Ishikawa (cell line): ENCODE results near the gene FHIT.

Experiments used
- CEBPB ChIP-seq: IDR thresholded peaks from 2 replicates; pipeline ENCODE4 v1.6.1; 2012
- CREB1 ChIP-seq: IDR thresholded peaks from 2 replicates; pipeline ENCODE4 v1.6.1; 2012; ENCODE audit warnings: low read depth
- EGR1 ChIP-seq: IDR thresholded peaks from 2 replicates; pipeline ENCODE4 v1.6.1; 2012
- EP300 ChIP-seq: IDR thresholded peaks from 2 replicates; pipeline ENCODE4 v1.6.1; 2012; ENCODE audit warnings: borderline replicate concordance
- FOXM1 ChIP-seq: IDR thresholded peaks from 2 replicates; pipeline ENCODE4 v1.6.1; 2012; ENCODE audit warnings: low read depth, borderline replicate concordance
- MAX ChIP-seq: IDR thresholded peaks from 2 replicates; pipeline ENCODE4 v1.6.1; 2012
- NFIC ChIP-seq: IDR thresholded peaks from 2 replicates; pipeline ENCODE4 v1.6.1; 2012
- RAD21 ChIP-seq: IDR thresholded peaks from 2 replicates; pipeline ENCODE4 v1.6.1; 2012; ENCODE audit warnings: low read depth
- REST ChIP-seq: IDR thresholded peaks from 2 replicates; pipeline ENCODE4 v1.6.1; 2012; ENCODE audit warnings: low read depth, mild to moderate bottlenecking
- TAF1 ChIP-seq: IDR thresholded peaks from 2 replicates; pipeline ENCODE4 v1.6.1; 2012; ENCODE audit warnings: low read depth, mild to moderate bottlenecking
- TCF12 ChIP-seq: IDR thresholded peaks from 2 replicates; pipeline ENCODE4 v1.6.1; 2012; ENCODE audit warnings: low read depth
- TEAD4 ChIP-seq: IDR thresholded peaks from 2 replicates; pipeline ENCODE4 v1.6.1; 2012
- YY1 ChIP-seq: IDR thresholded peaks from 2 replicates; pipeline ENCODE4 v1.6.1; 2012; ENCODE audit warnings: low read depth
- ZBTB7A ChIP-seq: IDR thresholded peaks from 2 replicates; pipeline ENCODE4 v1.6.1; 2012; ENCODE audit warnings: low read depth
- TF ChIP-seq, protein P1 (sequence below): IDR thresholded peaks from 2 replicates; pipeline ENCODE4 v1.6.1; 2012

FHIT gene

GRCh38 chr3:59980576-59980975 lies 1270.7 kb downstream of the FHIT start:
- TF ChIP-seq YY1 = no peak
- no peak for TF ChIP-seq TEAD4
- no peak for TF ChIP-seq TCF12
- TF ChIP-seq FOXM1 = no peak
- no peak for TF ChIP-seq ZBTB7A
- TF ChIP-seq CEBPB = no peak
- TF ChIP-seq CREB1 = no peak
- TF ChIP-seq NFIC = no peak
- TF ChIP-seq, protein P1, sequence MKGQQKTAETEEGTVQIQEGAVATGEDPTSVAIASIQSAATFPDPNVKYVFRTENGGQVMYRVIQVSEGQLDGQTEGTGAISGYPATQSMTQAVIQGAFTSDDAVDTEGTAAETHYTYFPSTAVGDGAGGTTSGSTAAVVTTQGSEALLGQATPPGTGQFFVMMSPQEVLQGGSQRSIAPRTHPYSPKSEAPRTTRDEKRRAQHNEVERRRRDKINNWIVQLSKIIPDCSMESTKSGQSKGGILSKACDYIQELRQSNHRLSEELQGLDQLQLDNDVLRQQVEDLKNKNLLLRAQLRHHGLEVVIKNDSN = no peak
- TF ChIP-seq EP300 = no peak
- TF ChIP-seq REST = no peak
- no peak for TF ChIP-seq TAF1
- no peak for TF ChIP-seq MAX
- TF ChIP-seq EGR1 = no peak
- TF ChIP-seq RAD21 = no peak

- TF ChIP-seq RAD21 (no peak), CREB1 (no peak), CEBPB (no peak), REST (no peak), EP300 (no peak), TCF12 (no peak)
These were observed 1271.7 kb downstream of the FHIT start for GRCh38 chr3:59979542-59979941.

DNA sequence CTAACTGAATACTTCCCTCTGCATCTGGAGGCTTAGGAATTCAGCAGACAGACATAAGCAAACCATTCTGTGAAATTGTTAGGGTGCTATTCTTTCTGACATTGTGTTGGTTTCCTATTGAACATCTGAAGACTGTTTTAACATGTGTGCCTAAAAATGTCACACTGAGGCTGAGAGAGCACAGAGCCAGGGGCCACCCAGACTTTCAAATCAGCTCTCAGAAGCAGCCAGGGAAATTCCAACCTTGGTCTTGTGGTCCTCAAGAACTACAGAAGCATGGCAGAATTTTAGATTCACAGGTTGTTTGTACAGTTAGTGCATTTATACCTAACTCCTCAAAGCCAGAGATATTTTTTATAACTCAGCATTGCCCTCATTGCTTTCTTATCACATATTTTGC lies 1272.3 kb downstream of the FHIT start:
- no peak for TF ChIP-seq TCF12
- no peak for TF ChIP-seq REST
- TF ChIP-seq FOXM1 = no peak
- no peak for TF ChIP-seq CEBPB
- TF ChIP-seq, protein P1 = no peak
- no peak for TF ChIP-seq MAX
- no peak for TF ChIP-seq EGR1
- TF ChIP-seq TEAD4 = no peak
- TF ChIP-seq RAD21 = no peak
- no peak for TF ChIP-seq EP300
- TF ChIP-seq ZBTB7A = no peak
- no peak for TF ChIP-seq YY1
- TF ChIP-seq TAF1 = no peak
- no peak for TF ChIP-seq NFIC

GRCh38 chr3:59970796-59971195 lies 1280.5 kb downstream of the FHIT start:
- TF ChIP-seq REST (no peak), ZBTB7A (no peak), EP300 (no peak), NFIC (no peak), YY1 (no peak), TAF1 (no peak), FOXM1 (no peak), RAD21 (no peak), CEBPB (no peak), TCF12 (no peak), MAX (no peak), TEAD4 (no peak), EGR1 (no peak), CREB1 (no peak)
- TF ChIP-seq, protein P1 = no peak
